HG03139 (cell line): ENCODE measurements around the gene LUZP1.

Experiments used
- ATAC-seq: cut with Tn5 transposase; IDR thresholded peaks from one replicate; pipeline ENCODE4 v1.9.1; 2021; ENCODE audit not compliant: unreplicated experiment

The LUZP1 gene

DNA sequence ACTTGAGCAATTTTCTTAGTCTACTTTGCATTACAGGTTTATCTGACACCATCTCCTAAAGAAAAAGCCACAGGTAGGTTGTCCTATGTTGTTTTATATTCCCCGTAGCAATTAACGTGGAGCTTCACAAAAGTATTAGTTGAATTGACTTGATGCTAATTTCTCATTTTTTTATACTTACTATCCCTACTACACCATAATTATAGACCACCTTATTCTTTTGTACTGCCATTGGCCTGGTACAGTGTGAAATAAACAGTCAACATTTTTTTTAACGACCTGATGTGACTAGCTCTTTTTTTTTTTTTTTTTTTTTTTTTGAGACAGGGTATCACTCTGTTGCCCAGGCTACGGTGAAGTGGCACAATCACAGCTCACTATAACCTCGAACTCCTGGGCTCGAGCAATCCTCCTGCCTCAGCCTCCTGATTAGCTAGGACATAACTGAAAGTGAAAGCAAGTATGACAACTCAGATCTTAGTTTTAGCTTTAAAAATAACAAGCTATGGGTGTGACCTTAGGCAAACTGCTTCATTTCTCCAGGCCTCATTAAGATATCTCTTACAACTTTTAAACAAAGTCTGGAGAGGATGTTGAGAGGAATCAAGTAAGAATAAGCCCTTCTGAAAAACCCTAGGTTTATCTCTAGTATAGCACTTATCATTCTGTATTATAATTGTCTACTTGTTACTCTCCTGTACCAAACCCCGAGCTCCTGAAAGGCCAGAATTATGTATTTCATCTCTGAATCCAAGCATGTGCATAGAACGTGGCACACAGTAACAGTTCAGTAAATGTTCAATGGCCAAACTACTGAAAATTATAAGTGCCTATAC is 49.5 kb downstream of the LUZP1 start:
- no peak for ATAC-seq

DNA sequence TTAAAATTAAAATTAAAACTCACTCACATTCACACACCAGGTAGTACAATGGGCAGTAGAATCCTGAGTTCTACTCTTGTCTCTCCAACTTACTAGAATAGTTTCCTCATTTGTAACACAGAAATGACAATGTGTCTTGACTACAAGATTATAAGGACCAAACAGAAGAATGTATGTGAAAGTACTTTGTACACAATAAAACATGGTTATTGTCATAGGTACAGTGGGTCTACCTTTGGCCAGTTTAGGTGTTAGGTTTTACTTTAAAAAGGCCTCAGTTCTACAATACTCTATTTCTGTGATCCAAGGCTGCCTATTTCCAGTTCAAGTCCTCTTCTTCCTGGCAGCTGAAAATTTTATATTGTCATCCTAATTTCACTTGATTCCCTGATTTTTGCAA is 50.2 kb downstream of the LUZP1 start:
- no peak for ATAC-seq

DNA sequence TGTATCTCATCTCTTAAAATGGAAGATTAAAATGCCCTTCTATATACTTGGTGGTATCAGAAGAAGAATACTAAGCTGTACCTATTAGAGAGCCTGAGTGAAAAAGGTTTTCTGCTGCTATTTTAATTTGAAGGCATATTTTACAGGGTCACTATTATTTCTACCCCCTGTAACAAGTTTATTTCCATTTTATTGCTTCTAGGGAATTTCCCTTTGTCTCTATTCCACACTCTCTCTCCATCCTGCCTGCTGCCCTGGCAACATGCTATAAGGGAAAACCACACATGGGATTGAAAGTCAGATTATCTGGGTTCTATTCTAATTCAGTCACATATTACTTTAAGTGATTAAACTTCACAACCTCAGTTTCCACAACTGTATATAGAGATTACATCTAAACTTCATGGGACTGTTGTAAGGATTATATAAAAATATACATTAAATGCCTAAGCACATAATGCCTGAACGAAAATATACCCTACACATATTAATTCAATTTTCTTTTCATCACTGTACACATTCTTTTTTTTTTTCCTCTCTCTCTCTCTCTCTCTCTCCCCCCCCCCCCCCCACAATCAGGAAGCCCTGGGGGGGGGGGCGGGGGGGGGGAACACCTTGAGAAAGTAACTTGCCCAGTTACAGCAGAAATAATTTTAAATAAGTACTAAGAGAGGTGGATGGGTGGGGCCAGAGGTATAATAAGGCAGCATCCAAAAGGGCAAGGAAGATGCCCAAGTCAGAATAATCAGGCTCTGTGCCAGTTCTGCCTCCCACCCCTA is 51.5 kb downstream of the LUZP1 start:
- ATAC-seq = no peak

DNA sequence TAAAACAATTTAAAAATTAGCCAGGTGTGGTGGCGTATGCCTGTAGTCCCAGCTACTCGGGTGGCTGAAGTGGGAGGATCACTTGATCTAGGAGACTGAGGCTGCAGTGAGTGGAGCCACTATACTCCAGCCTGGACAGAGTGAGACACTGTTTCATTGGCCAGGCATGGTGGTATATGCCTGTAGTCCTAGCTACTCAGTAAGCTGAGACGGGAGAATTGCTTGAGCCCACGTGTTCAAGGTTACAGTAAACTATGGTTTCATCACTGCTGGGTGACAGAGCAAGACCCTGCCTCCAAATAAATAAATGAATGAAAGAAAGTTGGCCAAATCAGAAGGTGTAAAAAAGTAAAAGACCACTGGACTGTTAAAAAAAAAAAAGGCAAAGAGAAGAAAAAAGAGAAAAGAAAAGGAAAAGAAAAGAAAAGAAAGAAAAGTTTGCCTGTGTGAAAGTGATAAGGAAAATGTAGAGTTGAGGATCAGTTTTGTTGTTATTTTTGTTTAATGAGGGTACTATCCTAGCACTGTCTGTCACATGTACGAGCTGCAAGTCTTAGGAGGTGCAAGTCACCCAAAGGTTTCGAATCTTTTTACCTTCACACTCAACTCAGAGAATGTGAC is 52.3 kb downstream of the LUZP1 start:
- ATAC-seq = no peak

DNA sequence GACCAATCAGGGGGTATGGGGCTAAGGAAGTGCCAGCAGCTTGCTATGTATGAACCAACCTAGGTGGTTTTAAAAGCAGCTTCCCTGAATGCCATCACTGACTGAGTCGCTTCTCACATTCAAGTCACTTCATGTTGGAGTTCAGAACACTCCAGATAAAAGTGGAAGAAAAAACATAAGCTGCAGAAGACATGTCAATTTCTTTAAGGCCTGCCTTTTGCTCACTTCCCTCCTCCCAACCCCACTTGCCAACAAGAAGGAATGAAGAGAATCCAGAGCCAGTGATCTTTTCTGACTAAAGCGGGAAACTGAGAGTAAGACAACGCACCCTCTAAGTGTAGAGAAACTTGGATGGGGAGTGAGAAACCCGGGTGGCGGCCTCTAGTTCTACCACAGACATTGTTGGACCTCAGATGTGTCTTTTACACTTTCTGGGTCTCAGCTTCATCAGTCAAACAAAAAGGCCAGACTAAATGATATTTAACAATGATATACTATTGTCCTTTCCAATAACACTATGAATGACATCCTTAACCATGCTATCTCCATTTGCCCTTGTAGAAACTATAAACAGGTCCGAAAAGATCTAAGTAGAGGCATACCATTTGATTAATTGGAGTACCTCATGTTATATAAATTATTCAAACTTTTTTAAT is 54.1 kb downstream of the LUZP1 start:
- no peak for ATAC-seq

DNA sequence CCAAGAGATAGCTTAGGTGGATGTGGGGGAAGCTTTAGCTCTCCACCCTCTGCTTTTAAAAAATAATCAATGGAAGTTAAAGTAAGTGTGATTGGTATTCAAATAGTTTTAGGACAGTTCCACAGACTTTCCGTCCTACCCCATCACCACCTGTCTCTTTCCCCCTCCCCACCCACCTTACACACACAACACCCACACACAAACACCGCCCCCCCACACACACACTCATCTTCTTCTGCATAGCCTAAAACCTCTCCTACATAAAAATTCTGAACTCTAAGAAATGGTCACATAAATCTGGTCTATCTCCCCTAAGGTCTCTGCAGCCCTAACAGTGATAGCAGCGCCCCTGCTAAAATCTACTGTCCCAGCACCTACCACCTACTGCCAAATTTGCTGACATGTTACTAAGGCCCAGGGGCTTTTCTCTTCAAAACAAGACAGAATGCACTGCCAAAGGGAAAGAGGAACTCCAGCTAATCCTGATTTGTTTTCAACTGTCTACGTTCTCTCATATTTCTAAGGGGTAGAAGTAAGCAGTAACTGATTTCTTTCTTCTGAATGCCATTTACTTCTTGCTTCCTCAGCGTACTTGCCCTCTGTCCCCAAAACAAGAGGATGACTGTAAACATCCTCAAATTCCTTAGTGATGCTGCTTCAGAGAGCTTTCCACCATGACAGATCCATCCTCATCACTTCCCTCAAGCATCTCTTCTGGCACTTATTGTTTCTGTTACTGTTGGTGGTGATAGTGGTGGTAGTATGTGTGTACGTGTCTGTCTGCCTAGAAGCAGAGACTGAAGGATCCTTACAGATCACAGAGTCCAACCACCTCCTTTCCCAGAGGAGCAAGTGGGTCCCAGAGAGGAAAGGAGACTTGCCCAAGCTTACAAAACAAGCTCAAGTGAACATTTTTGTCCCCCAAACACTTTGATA is 56.8 kb downstream of the LUZP1 start:
- ATAC-seq = no peak

DNA sequence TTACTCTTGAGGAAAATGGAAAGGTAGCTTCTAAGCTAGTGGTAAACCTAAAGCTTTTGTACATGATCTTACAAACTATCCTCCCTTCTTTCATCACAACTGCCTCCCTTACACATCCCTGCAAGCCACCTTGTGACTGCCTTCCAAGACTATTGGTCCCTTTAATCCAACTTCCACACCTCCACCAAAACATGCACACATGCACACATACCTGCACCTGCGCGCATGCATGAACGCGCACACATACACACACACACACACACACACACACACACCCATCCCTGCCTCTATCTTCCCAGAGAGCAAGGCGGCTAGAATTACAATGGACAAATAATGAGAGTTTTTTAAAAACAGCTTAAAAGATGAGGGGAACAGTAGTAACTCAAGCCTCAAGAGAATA is 58.3 kb downstream of the LUZP1 start:
- no peak for ATAC-seq

DNA sequence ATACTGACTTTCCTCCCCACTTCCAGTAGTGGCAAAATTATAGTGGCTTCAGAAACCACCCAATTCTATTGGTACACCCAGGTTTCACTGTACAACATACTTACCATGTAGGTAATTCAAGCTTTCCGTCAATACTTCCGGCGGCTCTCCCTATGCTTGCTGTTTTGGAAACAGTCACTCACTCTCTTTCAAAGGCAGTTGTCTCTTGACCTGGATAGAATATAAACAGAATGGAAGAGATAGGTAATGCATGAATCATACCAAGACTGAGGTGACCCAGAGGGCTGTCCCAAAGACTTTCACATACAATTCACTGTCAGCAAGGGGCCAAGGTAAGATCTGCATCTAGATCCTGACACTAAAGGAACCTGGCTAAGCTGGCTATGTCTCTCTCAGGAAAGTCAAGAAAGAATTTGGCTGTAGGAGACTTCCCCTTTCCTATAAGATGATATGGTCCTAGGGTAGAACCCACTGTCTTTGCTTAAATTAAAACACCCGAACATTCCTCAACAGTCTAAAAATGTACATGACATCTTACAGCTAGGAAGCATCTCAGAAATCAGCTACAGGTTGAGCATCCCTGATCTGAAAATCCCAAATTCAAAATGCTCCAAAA is 59.6 kb downstream of the LUZP1 start:
- no peak for ATAC-seq

DNA sequence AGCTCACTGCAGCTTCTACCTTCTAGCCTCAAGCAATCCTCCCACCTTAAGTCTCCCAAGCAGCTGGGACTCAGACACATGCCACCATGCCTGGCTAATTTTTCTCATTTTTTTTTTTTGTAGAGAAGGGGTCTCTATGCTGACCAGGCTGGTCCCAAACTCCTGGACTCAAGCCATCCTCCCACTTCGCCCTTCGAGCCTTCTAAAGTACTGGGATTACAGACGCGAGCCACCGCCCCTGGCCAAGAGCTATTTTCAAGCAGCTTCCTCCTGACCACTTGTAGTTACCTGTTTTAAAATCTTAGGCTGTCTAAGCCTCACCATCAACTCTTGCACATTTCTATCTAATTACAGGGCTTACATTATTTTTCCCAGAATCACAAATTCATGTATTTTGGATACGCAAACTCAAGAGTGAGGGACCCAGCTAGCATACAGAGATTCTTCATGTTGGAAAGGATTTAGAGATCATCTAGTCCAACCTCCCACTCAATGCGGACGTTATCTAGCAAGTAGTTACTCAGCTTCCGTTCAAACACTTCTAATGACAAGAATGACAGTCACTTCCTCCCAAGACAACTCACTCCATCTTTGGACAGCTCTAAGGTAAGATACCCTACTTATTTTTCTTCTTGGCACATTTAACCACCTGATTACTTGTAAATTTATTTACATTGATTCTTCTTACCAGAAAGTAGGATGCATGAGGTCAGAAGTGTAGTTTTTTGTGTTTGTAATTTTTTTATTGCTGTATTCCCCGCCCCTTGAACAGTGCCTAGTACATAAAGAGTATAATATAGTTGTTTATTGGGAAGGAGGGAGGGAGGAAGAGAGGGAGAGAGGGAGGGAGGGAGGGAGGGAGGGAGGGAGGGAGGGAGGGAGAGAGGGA is 65.4 kb downstream of the LUZP1 start:
- no peak for ATAC-seq

DNA sequence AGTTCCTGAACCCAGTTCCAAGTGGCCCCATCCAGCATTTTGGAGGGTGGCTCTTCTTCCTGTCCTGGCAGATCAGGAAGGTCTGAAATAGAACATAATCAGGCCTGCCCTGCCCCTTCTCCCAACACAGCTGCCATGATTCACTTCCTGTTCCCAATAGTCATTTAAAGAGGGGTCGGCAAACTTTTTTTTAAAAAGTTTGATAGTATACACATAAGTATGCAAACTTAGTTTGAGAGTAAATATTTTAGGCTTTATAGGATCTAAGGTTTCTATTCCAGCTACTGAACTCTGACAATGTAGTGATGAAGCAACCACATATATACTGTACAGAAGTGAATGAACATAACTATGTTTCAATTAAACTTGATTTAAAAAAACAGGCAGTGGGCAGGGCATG is 66.4 kb downstream of the LUZP1 start:
- ATAC-seq = no peak

DNA sequence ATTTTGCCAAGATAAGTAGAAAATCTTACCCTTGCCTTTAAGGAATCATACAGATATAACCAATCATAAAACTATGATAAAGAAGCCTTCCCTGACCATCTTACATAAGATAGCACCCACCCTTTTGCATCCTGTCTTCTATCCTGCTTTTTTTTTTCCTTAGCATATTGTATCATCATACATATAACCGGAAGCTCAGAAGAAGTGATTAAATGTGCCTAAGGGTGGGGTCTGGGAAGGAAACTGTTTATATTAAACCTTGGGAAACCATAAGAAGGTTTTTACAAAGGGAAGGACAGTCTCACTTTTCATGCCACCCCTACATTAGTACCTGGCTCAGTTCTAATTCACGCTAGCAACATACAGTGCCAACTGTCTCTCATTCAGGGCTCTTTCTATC is 66.8 kb downstream of the LUZP1 start:
- no peak for ATAC-seq

DNA sequence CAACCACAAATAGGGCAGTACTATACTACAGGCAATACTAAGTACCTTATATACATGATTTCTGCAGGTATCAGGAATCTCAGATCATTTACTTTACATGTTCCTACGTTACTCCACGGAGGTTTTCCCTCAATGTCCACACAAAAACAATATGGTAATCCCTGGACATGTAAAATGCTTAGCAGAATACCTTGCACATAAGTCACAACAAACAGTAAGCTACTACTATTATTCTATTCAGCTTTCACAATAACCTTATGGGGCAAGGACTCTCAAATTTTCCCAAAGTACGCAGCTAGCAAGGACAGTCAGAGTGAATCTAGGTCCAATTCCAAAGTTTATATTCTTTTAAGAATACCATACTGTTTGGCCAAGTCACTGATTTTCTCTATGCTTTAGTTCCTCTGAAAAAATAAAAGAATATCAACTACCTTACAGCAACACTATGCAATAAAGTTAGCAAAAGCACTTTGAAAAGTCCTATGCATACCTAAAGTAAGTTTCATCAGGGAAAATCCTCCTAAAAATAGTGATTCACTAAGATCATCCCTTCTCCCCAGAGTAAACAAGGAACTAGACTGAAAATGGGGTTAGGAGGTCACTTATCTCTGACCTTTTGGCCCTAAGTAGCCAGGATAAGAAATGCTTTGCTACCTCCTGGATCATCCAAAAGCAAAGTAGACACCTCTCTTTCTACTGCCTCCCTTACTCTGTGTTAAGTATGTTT is 67.4 kb downstream of the LUZP1 start:
- ATAC-seq = no peak

DNA sequence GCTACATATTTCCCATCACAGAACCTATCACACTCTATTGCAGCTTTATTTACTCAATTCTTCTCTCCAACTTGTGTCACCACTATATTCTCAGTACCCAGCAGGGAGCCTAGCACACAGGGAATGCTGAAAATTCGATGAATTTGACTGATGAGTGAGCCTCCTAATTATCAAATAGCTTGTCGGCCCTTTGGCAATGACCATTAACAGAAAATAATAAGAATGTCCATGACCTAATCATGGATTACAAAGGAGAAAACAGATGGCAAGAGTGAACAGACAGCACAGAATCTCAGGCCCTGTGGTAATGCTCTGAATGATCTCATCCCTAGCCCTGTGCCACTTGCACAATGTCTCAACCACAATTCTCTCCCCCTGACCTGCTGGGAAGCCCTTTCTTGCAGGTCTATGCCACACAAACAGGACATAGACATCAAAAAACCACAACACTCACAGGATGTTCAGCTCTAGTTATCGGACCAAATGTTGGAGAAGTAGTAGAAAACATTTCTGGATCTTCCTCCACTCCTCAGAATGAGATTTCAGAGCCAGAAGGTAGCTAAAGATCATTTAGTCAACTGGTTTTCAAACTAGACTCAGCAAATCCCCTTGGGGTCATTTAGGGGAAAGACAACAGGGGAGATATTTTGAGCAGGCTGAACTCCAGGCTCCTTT is 68.4 kb downstream of the LUZP1 start:
- no peak for ATAC-seq

DNA sequence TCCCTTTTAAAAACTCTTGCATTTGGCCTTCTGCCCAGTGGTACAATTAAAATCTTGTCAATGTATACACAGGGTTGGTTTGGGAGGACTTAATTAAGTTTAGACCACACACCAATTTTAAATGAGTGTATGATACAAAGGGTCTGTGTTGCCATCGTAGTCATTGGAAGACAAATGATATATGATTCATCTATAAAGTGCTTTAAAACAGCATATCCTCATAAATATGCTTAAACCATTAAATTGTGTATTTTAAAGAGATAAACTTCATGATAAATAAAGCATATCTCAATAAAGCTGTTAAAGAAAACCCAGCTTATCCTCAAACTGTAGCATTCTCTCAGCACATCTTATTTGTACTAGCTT is 69.5 kb downstream of the LUZP1 start:
- no peak for ATAC-seq

DNA sequence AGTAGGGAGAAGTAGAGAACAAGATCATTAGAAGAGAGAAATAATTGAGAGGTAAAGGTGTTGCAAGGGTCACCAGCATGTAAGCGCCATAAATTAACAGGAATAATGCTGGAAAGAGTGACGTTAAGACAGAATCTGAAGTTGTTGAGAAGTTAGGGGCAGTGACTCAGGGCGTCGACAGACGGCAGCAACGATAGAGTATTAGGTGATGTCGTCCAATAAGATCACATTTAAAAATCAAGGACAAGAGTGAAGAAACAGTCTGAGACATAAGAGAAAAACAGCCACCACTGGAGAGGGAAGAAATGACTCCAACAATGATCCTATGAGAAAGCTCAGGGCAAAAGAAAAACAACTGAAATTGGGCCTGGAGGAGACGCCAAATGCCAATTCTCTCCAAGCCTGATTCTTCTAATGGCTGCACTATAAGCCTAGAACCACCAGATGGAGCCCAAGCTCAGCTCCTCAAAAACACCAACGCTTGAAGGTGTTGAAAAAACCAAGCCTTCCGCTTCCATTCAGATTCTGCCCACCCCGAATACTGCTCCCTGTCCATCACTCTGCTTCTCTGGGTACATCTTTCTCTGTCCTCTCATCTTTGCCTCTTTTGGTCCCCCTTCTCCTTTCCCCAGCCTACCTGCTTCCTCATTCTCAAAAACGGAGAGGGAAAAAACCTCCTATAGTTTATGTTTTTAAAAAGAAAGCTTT is 70.0 kb downstream of the LUZP1 start:
- ATAC-seq = no peak

DNA sequence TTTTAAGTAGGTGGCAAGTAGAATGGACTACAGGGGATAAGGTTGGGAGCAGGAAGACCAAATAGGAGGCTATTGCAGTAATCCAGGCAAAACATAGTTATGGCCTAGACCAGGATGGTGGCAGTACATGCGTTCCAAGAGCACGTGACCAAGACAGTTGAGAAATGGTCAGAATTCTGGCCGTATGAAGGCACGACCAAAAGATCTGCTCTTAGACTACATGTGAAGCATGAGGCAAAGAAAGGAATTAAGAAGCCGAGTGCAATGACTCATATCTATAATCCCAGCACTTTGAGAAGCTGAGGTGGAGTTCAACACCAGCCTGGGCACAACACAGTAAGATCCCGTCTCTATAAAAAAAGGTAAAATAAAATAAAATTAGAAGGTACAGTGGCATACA is 71.3 kb downstream of the LUZP1 start:
- ATAC-seq = no peak

DNA sequence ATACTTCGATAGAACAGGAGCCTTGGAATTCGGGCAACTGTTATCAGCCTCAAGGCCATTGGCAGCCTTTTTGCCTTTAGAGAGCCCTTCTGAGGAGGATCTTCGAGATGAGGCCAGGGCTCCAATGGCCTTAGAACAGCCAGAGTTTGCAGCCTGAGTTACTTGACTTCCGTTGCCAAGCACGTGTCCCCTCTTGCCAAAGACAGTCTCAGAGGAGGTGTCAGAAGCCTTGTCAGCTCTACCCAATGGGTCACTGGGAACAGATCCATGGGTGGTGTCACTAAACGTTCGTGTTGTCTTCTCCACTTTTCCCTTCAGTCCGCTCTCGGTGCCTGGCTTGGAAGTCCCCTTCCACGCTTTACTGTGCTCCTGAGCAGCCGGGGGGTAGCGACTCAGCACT is 76.2 kb downstream of the LUZP1 start:
- no peak for ATAC-seq
